DMS114 treated with DMSO at 0.1 percent for 48 hours (cell line): ENCODE measurements around the gene FNDC1.
"Not testable (repeated sequence)": the region's sequence is repeated elsewhere in the genome, so short reads cannot be mapped to it uniquely, and the experiment has no call there.

ENCODE experiments used
- DNase-seq: peaks from one replicate; lab custom pipeline; 2025; ENCODE audit not compliant: unreplicated experiment; lab: John Stamatoyannopoulos, UW

FNDC1 gene

GRCh38 chr6:159169193-159169555, at the start of gene FNDC1:
TSS of gene FNDC1 (plus strand) at chr6:159169400. CDS start at chr6:159169597, 197 bp downstream.
- no peak for DNase-seq

GRCh38 chr6:159119791-159120190, 49.4 kb upstream of the FNDC1 start:
- no peak for DNase-seq

- no peak for DNase-seq
These were observed 47.7 kb upstream of the FNDC1 start for GRCh38 chr6:159121486-159121885.

- DNase-seq, result no peak
These were observed 46.7 kb upstream of the FNDC1 start for GRCh38 chr6:159122453-159122852.

DNA sequence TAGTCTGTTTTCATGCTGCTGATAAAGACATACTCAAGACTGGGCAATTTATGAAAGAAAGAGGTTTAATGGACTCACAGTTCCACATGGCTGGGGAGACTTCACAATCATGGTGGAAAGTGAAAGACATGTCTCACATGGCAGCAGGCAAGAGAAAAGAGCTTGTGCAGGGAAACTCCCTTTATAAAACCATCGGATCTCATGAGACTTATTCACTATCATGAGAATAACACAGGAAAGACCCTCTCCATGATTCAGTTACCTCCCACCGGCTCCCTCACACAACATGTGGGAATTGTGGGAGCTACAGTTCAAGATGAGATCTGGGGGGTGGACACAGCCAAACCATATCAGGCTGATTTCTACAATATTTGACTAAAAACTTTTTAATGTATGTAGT, 45.4 kb upstream of the FNDC1 start:
- DNase-seq, result not testable (repeated sequence)

- no peak for DNase-seq
These were observed 44.1 kb upstream of the FNDC1 start for GRCh38 chr6:159125014-159125609.

DNA sequence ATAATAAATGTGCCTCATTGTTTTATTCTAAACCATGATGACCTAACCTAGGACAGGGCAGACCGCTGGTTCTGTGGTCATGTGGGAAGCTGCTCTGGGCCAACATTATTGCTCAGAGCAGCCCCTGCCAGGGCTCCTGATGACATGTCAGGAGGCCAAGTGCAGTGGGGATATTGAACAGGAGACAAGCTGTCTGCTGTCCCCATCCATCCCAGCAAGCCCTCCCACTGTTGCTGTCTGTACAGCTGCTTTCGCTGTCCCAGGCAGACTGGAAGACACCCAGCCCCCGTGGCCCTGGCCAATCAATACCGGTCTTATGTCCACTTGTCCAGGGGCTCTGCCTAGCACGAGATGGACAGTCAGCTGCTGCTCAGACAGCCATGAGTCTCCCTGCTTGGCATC, 43.2 kb upstream of the FNDC1 start:
- no peak for DNase-seq

GRCh38 chr6:159126590-159126989, 42.6 kb upstream of the FNDC1 start:
- no peak for DNase-seq

DNA sequence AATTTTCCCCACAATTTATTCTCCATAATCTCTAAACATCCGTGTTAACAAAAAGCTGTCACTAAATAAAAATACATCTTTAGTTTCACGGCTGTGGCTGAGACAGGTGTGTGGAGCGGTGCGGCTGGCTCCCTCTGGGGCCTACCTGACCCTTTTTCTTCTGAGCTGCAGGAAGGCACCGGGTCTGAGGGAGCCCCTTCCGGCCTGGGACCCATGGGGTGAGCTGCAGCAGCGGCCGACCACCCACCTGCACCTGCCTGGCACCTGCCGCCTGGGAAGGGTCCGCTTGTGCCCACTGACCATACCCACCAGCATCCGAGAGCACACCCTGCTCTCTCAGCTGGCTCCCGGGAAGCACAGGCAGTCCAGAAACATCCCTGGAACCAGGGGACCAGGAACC, 41.5 kb upstream of the FNDC1 start:
- DNase-seq, result no peak

GRCh38 chr6:159128978-159129377, 40.2 kb upstream of the FNDC1 start:
- DNase-seq, result no peak

GRCh38 chr6:159130846-159131245, 38.4 kb upstream of the FNDC1 start:
- no peak for DNase-seq

DNA sequence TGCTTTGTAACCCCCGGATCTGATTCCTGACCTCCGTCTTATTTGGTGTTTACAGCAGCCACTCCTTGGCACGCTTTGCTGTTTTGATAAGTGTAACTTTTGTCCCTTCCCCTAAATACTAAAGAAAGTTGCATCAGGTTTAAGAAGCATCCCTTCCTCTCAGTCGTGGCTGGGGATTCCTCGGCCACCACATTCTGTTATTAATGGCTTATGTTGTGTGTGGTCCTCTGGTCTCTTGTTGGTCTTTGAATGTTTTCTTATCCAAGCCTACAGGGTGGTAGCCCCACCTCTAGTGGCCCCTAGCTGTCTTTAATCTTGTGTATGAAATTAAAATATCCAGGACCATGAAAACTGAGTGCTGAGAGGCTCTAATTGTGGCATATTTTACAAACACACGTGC, 37.5 kb upstream of the FNDC1 start:
- DNase-seq, result no peak

- no peak for DNase-seq
These were observed 36.5 kb upstream of the FNDC1 start for GRCh38 chr6:159132664-159133063.

DNA sequence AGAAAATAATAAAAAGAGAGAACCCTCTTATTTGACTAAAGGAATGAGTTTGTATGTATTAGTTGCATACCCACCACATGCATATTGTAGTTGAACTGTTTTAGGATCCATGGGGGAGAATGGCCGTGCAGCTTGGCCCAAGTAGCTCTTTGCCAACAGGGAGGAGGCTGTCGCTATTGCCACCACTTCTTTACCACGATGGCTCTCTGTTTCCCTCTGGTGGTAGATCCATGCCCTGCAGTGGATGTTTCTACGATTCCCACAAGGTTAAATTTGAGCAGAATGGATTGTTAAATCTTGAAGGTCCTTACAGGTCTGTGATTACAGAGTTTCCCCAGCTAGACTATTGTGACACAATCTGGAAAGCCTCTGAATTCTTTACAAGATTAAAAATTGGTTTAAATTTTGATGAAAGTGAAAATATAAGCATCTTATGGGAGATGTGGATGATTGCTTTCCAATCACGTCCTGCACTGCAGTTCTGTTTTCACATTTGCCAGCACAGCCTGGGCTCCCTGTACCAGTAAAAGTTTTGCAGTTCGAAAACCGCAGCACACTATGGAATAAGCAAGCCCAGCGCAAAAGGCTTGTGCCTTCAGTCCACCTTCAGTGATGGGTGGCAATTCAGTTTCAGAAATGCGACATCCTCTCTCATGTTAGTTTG, 34.4 kb upstream of the FNDC1 start:
- peak; percentile 41 for DNase-seq

GRCh38 chr6:159137676-159138075, 31.5 kb upstream of the FNDC1 start:
- DNase-seq, result no peak

DNA sequence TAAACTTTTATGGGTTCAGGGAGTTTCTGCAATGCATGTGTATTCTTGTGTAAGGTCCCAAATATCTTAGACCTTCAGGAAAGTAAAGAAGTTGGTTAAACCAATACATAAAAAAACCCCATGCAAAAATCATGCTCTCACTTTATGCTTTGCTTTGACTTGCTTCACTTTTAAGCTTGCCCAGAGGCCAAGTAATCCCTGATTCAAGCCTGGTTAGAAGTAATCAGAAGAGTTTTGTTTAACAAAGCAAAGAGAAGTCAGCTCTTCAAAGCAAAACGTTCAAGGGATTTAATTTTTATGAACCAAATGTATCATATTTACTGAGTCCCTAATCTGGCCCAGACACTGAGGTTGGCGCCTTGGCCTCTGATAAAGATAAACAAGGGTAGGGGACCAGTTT, 26.7 kb upstream of the FNDC1 start:
- no peak for DNase-seq

DNA sequence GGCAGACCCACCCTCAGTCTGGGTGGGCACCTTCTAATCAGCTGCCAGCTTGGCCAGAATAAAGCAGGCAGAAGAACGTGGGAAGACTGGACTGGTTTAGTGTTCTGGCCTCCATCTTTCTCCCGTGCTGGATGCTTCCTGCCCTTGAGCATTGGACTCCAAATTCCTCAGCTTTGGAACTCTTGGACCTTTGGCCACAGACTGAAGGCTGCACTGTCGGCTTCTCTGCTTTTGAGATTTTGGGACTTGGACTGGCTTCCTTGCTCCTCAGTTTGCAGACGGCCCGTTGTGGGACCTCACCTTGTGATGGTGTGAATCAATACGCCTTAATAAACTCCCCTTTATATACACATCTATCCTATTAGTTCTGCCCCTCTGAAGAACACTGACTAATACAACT, 20.6 kb upstream of the FNDC1 start:
- no peak for DNase-seq

- no peak for DNase-seq
These were observed 19.6 kb upstream of the FNDC1 start for GRCh38 chr6:159149641-159150040.

GRCh38 chr6:159151266-159151855, 17.8 kb upstream of the FNDC1 start:
- DNase-seq, result no peak

DNA sequence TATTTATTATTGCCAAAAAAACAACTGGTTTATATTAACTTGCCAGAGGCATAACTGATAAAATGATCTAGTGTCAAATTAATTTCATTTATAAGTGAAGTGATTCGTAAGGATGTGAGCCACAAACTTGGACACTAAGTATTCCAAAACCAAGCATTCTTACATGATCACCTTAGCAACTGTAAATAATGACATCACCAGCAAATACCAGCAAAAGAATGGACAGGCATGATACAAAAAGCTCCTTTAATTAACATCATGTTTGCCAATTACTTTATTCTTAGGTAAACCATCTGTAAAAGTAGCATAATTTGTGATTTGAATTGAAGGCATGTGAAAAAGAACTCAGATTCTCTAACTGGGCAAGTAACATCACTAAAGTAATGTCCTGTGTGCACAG, 17.2 kb upstream of the FNDC1 start:
- no peak for DNase-seq

- DNase-seq, result no peak
These were observed 16.4 kb upstream of the FNDC1 start for GRCh38 chr6:159152782-159153181.

DNA sequence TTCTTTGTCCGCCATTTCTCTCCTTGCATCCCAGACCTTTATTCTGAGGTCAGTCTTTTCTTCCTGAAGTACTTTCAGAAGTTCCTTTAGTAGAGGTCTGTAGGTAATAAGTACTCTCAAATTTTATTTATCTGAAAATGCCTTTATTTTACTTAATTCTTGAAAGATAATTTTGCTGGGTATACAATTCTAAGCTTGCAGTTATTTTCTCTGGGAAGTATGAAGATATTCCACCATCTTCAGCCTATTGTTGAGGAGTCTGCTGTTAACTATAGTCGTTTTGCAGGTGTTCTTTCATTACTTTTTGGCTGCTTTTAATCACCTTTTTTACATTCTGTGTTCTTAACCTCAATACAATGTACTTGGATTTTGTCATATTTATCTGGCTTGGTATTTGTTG, 13.5 kb upstream of the FNDC1 start:
- DNase-seq, result no peak

DNA sequence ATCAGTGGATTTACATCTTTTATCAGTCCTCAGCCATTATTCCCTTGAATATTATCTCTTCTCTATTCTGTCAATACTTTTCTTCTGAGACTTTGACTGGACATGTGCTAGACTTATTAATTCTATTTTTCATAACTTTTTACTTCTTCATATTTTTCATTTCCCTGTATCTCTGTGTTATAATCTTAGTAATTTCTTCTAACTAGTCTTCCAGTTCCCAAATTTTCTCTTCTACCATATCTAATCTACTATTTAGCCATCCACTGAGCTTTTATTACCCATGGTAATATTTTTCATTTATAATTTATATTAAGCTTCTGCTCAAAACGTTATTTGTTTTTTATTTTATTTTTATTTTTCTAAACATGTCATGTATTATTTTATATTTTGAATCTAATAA, 13.1 kb upstream of the FNDC1 start:
- DNase-seq, result no peak
